Measurements from ENCODE around the gene NTNG1. TPM values are rescaled to one million over a fixed set of nuclear protein-coding genes. Genes with fewer than 3 reads are reported as not detected.

NTNG1 gene
- polyA plus RNA-seq, 1 donor: 9.7 TPM

DNA sequence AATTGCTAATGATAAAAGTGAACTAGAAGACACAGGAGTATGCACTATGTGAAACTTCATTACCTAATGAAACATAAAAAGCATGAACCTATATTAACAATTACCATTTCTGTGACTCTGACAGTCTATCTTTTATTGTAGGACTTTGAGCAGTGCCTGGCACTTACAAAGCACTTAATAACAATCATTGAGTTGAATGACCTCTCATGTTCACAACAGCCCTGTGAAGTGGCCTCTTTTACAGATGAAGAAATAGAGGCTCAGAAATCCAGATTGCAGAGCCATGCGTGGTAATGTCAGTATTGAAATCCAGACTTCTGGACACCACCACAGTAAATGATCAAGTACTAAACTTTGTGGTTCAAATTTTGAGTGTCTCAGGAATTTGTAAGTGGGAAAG lies 326.4 kb downstream of the NTNG1 start:
- no peak for DNase-seq

DNA sequence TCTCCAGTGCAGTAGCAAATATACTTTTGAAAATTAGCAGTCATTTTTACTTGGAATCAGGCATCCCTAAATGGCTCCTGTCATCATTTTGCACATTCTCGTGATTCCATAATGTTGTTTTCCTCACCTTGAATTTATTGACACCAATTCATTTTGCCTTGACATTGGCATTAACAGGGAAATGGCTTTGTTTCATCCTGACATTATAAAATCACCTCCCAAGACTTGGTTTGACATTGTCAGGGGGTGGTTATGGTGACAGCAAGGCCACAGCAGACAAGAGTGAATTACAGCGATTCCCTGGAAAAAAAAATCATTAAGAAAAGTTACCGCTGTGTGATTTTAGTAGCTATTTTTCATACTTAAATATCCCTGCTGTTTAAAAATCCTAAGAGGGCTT lies 327.0 kb downstream of the NTNG1 start:
- no peak for DNase-seq

DNA sequence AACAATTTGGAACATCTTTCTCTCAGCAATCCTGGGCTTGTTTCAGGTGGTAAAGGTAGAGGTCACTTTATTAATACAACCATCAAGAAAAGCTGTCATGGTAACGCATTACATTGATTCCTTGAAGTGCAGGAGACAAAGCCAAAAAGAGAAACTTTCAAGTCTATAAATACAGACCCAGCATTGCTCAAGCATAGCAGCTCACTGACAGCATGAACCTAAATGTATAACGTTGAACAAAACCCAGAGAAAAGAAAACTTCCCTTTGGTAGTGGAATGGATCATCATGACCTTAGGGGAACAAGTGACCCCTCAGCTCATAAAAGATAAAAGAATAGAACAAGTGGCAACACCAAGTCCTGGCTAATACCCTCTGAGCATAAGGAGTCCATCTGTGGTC lies 332.2 kb downstream of the NTNG1 start:
- no peak for DNase-seq

GRCh38 chr1:107474877-107475612 lies 334.2 kb downstream of the NTNG1 start:
- DNase-seq: no peak

DNA sequence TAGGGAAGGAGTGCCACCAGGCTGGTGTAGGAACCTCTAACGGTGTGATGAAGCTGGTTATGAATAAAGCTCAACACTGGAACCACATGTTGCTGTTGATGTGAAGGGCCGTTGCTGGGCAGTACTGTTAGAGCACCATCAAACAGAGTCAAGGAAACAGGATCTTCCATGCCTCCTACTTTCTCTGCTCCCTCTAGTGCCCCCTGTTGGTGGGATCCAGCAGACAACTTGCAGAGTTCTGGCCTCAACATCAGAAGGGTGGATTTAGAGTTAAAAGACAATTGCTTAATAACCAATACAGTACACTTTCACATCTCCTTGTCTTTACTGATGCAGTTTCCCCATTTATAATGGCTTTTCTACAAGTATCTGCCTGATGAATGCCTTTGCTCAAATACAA lies 336.4 kb downstream of the NTNG1 start:
- DNase-seq: no peak

DNA sequence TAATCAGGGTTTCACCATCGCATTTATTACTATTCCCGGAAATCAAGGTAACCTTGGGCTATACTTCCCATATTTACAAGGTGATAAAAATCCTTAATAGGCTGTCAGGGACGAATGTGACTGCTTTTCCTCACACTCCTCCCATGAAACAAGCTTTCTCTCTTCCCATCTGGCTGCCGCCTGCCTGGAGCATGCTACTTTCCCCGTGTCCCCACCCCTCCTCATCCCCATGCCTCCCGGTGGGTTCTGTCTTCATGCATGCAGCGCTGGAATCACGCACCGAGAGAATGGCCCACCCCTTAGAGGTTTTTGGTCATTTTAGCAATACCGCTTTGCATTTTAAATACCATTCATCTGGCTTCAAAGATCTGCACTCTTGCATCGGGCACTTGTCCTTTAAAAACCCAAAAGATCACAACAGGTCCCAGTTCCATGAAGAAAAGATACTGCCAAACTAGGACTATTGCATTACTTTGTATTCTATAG lies 339.1 kb downstream of the NTNG1 start:
- DNase-seq: no peak

DNA sequence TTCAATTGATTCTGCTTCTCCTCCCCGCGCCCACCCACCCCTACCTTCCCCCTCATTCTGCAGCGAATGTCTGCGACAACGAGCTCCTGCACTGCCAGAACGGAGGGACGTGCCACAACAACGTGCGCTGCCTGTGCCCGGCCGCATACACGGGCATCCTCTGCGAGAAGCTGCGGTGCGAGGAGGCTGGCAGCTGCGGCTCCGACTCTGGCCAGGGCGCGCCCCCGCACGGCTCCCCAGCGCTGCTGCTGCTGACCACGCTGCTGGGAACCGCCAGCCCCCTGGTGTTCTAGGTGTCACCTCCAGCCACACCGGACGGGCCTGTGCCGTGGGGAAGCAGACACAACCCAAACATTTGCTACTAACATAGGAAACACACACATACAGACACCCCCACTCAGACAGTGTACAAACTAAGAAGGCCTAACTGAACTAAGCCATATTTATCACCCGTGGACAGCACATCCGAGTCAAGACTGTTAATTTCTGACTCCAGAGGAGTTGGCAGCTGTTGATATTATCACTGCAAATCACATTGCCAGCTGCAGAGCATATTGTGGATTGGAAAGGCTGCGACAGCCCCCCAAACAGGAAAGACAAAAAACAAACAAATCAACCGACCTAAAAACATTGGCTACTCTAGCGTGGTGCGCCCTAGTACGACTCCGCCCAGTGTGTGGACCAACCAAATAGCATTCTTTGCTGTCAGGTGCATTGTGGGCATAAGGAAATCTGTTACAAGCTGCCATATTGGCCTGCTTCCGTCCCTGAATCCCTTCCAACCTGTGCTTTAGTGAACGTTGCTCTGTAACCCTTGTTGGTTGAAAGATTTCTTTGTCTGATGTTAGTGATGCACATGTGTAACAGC lies 339.9 kb downstream of the NTNG1 start:
- no peak for DNase-seq

DNA sequence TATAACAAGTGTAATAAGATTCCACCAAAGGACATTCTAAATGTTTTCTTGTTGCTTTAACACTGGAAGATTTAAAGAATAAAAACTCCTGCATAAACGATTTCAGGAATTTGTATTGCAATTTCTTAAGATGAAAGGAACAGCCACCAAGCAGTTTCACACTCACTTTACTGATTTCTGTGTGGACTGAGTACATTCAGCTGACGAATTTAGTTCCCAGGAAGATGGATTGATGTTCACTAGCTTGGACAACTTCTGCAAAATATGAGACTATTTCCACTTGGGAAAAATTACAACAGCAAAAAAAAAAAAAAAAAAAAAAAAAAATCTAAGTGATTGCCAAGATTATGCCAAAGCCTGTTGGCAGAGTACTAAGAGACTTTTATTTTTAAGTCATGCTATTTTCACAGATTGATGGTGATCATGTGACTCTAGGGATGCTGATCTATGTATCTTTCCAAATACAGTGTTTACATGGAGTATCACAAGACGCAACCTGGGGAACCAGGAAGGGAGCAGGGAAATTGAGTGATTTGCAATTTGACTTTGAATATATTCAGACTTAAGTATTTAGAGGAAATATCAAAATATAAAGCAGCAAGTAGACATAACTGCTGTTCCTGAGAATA lies 341.0 kb downstream of the NTNG1 start:
- no peak for DNase-seq

GRCh38 chr1:107483949-107484348 lies 343.1 kb downstream of the NTNG1 start:
- DNase-seq: no peak

GRCh38 chr1:107486349-107486748 lies 345.5 kb downstream of the NTNG1 start:
- no peak for DNase-seq

- no peak for DNase-seq
These were observed 346.7 kb downstream of the NTNG1 start for GRCh38 chr1:107487506-107487905.

DNA sequence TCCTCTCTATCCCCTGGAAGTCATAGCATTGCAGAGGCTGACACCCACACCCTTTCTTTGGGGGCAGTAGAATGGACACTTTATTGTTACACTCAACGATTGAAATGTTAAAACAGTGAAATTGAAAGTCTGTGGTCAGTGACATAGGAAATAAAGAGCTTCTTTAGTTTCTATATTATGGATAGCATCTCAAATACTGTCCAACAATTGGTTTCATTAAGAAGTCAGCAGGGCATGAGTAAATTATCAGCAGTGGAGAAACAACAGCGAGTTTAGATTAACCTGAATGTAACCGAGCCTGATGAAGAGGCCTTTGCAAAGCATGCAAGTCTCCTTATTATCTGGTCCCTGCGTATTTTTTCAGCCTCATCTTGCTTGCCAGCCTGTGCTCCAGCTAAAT lies 350.7 kb downstream of the NTNG1 start:
- DNase-seq: no peak

DNA sequence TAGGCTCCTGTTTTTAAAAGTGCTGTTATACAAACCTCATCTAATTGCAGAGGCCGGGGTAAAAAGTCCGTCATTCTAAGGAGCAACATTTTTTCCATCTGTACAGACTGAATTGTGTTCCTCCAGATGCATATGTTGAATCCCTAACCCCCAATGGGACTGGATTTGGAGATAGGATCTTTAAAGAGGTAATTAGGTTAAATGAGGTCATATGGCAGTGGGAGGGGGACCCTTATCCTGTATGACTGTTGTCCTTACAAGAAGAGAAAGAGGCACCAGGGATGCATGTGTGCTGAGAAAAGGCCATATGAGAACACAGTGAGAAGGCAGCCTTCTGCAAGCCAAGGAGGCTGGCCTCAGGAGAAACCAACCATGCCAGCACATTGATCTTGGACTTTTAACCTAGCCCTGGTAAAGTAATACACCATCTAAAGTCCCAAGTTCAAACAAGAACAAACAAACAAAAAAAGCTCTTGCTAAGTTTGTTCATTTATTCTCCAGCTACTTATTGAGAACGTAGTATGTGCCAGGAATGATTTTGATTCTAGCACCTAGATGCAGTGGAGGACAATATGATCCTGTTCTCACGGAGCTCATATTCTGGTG lies 352.4 kb downstream of the NTNG1 start:
- no peak for DNase-seq

DNA sequence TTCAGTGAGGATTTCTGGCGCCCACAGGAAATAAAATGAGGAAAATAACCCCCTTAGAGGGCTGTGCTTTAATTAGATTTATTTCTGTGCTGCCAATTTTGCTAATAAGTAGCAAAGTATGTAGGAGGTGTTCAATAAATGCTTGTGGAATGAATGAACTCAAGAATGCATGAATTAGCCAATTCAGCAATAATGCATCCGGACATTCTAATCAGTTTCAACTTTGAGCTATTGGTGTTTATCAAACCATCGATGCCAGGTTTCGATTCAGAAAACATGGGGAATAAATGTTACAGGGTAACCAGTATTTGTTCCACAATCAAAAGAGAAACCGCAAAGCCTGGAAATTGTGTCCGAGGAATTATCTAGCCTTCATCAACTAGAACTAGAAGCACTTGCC lies 353.2 kb downstream of the NTNG1 start:
- DNase-seq: no peak

- no peak for DNase-seq
These were observed 355.2 kb downstream of the NTNG1 start for GRCh38 chr1:107496002-107496401.

DNA sequence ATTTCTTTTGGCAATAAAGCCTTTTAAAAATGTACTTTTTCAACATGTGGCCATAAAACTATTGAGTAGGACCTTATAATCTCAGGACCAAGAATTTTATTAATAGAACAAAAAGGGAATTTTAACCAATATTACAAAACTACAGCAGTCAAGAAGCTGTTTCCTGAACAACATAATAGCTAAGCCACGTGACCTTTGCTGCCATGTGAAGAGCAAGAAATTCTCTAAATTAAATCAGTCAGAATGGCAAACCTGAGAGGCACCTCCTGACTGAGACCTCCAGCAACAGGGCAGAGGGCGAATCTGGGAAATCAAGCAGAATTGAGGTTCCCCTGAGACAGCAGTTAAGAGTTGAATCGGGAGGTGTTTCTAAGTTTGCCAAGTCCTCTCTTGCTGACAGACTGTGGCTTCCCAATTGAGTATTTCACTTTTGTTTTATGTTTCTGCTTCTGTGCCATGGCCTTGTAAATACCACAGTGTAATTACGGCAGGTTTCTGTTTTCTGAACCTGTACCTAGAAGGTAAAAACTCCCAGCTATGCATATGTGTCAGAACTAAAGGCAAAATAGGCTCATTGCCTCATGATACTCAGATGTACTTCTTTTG lies 358.4 kb downstream of the NTNG1 start:
- no peak for DNase-seq

DNA sequence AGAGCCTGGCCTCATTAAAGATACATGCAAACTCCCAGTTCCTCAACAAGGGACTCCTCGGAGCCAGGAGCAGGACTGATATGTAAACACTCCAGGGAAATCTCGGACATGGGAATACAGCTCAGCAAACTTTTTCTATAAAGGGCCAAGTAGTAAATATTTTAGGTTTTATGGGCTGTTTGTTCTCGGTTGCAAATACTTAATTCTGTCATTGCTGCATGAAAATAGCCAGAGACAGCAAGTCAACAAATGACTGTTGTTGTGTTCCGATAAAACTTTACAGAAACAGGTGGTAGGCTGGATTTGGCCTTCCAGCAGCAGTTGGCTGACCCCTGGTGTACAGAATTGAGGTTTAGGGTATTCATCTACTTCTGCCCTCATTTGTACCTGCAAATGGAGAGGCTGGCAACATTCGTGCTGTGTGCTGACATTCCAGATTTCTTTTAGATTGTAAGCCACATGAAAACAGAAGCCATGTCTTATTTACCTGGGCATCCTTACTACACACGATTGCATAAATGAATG lies 360.3 kb downstream of the NTNG1 start:
- no peak for DNase-seq

GRCh38 chr1:107510347-107510746 lies 369.5 kb downstream of the NTNG1 start:
- DNase-seq: no peak

DNA sequence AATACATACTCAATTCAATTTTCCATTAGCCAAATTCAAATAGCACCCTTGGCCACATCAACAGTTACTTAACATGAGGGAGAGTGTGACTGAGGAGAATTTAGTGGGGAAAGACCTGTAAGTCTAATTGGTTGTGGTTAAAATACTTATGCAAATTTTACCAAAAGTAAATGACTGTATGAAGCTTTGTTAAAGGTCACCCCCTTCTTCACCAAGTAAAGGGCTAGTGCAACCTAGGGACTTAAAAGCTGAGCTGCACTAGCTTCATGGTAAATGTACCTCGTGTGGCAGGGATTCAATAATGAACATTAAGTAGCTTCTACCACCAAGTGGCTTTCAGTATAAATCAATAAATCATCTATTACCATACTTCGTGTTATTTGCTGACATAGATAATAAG lies 372.0 kb downstream of the NTNG1 start:
- no peak for DNase-seq

DNA sequence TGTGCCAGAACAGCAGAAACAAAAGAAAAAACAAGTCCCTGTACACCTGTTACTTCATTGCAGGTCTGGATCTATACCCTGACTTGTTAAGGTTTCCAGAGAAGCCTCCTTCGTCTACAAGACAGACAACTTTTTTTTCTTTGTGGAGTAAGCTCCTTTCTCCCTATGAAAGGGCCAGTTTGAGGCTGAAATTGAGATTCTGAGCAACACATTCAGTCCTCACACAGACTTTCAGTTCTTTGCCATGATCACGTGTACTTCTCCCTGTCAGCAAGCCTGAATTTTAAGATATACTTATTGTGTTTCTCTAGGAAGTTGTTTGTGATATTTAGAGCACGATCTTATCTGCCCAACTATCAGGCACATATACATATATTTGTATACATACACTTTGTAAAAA lies 374.0 kb downstream of the NTNG1 start:
- no peak for DNase-seq

DNA sequence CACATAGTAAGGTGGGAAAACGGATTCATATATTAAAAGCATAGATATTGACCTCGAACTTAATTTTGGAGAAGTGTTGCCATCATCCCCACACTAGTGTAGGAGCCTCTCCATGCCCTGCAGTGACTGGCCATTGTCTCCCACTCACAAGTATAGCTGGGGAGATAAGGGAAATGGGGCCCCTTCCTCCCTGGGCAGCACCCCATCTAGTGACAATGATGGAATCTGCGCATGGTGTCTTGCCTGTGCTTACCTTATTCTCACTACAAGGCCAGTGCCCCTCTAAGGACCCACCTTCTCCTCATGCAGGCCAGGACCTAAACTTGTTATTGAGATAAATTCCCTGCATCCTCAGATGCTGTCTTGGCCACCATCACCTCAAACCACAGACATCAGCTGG lies 374.9 kb downstream of the NTNG1 start:
- DNase-seq: no peak

- no peak for DNase-seq
These were observed 382.2 kb downstream of the NTNG1 start for GRCh38 chr1:107523061-107523460.

All from hindlimb muscle (tissue), 1 donor.